Activated T-cell treated with anti-CD3 and anti-CD28 coated beads, Interleukin-2, amount 50 U/mL, for 1 hour (primary cell): Measurements from ENCODE around the gene TMEM19.

Experiments
- DNase-seq: peaks from one replicate; pipeline ENCODE4 v3.0.0-alpha.2; 2020

Gene TMEM19

DNA sequence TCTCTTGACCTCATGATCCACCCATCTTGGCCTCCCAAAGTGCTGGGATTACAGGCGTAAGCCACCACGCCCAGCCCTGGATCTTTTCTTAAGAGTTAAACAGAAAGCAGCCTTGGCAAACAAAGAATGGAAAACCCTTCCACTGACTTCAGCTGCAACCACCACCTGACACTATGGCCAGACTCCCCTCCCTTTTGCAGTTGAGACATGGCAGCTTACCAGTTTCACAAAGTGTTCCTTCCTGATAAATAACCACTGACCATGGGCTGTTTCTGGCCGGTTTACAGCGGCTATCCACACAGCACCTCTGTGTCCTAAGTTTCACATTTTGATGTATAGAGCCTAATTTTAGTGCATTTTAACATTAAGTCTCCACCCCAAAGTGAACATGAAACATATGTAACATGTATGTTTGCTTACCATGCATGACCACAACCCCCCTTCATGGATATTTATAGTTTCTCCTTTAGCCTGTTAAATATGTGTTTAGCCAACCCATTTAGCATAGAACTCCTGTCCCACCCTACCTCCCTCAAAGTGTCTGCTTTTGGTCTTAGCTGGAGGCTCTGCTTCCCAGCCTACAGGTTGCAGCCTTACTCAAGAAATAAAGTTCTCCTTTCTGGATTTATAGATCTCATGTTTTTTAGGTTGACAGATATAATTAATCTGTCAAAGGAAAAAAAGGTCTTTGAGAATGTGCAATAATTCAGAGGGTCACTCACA, 36.1 kb downstream of the TMEM19 start:
- DNase-seq, result no peak

DNA sequence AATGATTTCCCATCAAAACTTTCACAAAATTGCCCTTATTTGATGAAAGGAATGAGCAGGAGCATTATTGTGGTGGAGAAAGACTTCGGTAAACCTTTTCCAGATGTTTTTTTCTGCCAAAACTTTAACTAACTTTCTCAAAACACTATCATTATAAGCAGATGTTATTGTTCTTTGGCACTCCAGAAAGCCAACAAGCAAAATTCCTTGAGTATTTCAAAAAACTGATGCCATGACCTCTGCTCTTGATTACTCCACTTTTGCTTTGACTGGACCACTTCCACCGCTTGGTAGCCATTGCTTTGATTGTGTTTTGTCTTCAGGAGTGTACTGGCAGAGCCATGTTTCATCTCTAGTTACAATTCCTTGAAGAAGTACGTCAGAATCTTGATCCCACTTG, 39.1 kb downstream of the TMEM19 start:
- no peak for DNase-seq

DNA sequence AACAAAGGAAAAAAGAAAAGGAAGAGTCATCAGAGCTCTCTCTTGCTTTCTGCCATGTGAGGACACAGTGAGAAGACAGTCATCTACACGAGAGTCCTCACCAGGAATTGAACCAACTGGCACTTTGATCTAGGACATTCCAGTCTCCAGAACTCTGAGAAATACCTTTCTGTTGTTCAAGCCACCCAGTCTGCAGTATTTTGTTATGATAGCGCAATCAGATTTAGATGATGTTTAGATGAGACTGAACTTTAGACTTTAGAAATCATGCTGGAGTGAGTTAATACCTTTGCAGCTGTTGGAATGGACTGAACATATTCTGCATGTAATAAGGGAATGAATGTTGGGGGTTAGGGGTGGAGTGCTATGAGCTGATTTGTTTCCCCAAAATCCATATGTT, 40.7 kb downstream of the TMEM19 start:
- DNase-seq, result no peak

DNA sequence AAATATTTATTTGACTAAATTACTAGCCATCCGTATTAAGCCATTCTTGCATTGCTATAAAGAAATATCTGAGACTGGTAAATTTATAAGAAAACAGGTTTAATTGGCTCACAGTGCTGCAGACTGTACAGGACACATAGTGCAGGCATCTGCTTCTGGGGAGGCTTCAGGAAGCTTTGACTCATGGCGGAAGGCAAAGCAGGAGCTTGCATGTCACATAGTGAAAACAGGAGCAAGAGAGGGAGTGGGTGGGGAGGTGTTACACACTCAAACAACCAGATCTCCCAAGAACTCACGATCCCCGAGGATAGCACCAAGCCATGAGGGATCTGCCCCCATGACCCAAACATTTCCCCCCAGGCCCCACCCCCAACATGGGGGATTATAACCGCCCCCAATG, 42.1 kb downstream of the TMEM19 start:
- DNase-seq, result no peak

DNA sequence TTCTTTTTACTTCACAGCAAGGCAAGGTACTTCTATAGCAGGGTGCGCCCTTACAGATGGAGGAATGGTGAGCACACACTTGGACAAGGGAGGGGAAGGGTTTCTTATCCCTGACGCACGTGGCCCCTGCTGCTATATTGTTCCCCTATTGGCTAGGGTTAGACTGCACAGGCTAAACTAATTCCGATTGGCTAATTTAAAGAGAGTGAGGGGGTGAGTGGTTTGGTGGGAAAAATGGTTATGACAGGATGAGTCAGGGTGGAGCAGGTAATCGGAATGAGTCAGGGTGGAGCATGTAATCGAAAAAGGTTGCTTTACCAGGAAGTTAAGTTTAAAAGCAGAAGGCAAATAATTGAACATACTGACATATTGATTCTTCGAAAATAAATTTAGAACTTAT, 45.1 kb downstream of the TMEM19 start:
- DNase-seq, result no peak

DNA sequence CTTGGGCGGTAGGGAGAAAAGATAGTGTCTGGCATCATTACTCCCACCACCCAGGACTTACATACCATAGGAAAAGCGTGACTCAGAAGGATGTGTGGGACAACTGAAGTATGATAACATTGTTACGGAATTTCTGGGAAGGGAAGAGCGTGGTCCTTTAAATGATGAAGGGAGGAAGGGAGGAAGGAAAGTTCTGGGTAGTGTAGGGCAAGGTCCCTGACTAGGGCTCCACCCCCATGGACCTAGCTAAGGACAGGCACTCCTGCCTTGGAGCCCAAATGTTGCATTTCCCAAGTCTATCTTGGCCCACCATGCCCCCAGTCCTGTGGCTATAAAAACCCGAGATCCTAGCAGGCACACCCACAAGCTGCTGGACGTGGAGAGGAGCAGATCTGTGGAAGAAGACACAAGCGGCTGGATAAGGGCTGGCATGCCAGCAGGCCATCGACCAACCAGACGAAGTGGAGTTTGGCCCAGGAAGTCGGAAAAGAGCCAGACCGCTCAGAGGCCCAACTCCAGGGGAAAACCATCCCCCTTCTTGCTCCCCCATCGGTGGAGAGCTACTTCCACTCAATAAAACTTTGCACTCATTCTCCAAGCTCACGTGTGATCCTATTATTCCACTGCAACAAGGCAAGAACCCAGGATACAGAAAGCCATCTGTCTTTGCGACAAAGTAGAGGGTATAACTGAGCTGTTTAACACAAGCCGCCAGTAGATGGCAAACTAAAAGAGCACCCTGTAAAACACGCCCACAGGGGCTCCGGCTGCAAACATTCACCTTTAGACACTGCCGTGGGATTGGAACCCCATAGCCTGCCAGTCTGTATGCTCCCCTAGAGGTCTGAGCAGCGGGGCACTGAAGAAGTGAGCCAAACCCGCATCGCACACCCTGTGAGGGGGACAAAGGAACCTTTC, 45.8 kb downstream of the TMEM19 start:
- no peak for DNase-seq

DNA sequence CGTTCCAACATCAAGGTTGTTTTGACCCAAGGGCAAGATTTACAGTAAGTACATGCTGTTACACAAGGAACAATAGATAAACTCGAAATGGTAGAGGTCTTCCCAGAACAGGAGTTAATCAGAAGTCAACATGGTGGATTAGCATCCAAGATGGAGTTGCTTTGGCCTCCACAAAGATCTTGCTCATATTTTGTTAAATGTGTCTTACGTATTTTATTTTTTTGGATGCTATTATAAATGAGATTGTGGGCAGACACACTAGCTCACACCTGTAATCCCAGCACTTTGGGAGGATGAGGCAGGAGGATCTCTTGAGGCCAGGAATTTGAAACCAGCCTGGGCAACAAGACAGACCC, 46.5 kb downstream of the TMEM19 start:
- DNase-seq, result no peak

DNA sequence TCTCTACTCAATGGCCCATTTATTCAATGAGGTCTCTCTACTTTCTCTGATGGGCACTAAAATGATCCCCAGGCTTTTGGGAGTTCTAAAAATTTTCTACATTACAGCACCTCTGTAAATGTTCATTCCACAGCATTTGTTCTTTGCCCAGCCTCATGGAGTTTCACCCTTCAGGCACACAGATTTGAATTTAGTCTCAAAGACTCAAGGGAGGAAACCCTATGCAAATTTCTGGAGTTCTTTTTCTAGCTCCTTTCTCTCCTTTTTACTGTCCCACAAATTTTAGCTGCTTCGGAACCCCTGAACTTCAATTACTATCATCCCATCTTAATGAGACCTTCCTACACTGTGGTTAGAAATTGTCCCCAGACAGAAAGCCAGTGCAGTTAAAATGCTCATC, 51.3 kb downstream of the TMEM19 start:
- DNase-seq, result no peak

DNA sequence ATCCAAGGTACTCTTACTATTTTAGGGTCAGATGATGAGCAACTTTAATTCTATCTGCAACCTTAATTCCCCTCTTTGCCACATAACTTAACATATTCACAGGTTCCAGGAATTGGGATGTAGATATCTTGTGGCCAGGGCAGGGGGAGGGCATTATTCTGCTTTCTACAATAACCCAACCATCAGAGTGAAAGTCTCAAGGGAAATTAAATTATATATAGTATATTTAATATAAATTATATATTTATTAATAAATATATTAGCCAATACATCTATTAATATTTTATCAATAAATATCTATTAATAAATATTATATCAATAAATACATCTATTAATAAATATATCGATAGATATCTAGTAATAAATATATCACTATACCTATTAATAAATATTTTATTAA, 57.1 kb downstream of the TMEM19 start:
- no peak for DNase-seq

DNA sequence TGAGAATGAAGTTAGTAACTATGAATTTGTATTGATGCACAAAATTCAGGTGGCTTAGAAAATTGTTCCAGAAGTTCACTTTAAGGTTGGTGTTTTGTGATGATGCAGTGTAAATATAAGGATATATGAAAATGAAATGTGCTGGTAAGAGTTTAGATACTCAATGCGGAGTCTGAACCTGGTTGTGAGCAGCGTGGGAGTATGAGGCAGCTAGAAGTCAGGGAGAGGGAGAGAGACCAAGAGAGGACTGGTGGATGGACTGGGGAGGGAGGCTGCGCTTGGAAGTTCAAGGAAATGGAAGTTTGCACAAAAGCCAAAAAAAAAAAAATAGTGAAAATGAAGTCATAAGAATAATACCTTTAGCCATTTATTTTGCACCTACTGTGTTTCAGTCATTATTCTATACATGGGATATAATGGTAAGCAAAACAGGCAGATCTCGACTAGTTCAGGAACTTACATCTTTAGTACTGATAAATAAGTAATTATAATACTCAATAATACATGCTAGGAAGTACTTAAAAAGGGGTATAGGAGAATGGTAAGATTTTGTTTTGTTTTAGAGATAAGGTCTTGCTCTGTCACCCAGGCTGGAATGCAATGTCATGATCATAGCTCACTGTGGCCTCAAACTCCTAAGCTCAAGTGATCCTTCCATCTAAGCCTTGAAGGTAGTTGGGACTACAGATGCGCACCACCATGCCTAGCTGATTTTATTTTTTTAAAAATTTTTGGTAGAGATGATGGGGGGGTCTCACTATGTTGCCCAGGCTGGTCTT, 58.8 kb downstream of the TMEM19 start:
- DNase-seq, result no peak

DNA sequence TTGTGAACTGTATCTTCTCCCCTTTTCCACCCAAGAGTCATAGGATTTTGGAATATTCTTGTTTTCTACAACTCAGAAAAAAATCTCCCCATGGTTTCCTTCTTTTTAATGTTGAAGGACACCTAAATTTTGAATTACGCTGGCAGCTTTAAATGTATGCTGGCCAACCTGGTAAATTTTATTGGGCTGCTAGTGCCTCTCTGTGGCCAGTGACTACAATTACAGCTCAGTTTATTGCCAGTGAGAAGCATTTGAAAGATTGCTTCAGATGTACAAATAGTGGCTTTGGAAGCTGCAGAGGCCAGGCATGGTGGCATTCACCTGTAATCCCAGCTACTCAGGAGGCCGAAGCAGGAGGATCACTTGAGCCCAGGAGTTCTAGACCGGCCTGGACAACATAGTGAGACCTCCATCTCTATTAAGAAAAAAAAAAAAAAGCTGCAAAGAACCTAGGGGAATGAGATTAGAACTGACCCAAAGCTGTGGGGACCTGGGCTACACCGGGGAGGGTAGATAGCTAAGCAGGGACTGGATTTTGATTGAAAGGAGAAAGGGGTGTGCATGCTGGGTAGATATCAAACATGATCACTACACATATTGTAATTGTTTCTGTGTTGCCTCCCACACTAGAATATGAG, 61.2 kb downstream of the TMEM19 start:
- peak; percentile 42 for DNase-seq

DNA sequence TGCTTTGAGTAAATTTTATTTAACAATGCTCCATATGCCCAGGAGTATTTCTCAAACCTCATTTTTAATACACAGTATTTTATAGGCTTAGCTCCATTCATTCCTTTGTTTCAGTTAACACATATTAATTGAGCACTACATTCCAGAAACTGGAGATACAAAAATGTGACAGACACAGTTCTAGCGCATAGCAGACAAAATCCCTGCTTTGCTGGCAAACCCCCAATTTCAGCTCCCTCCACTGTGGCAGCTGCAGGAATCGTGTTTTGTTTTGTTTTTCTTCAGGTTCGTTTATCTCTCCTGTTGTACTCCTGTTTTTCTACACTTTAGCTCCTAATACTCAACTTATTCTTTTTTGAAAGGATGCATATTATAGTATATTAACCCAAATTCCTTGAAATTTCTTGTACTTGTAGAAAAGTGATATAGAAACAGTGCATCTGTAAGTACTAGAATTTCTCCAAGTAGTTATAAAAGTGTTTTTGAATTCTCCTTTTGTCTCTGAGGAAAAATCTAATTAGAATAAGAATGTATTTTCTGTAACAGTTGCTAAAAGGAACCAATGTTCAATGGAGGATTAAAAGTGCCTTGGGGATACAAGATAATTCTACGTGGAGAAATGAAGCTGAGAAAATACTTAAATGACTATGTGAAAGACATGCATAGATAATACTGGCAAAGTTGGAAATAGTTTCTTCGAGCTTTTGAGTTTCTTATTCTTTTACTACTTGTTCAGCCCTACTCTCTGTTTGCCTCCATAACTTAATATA, 62.4 kb downstream of the TMEM19 start:
- no peak for DNase-seq

DNA sequence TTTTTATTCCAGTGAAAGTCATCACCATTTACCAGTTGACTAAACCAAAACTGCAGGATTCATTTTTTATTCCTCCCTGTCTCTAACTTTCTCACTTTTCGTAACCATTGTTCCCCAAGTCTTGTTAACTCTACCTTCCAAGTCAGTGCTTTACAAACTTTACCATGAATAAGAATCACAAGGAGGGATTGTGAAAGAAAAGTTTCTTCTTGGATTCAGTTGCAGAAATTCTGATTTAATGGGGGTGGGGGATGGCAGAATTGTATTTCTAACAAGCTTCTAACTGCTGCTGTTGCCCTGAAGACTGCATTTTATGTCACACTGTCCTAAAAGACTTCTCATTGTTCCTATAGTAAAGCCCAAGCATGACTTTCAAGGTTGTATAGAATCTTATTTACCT, 63.8 kb downstream of the TMEM19 start:
- DNase-seq, result no peak

DNA sequence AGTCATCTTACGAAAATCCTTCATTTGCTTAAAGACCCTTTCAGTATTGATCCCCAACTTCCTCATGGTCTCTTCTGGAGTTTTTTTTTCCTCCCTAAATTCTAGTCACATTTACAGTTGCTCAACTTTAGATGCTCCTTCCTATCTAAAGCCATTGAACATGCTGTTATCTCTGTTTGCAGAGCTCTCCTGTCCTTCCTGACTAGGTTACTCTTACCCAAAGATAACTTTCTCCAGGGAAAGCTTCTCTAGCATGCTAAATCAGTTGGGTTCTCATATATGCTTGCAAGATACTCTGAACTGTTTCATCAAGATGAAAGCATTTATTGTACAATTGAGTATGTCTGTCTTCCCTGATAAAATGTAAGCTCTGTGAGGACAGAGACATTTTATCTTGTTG, 67.0 kb downstream of the TMEM19 start:
- DNase-seq, result no peak
